GF-D8 (cell line): ENCODE measurements around the gene LINC00237.

Source experiments
- DNase-seq: peaks from one replicate; lab custom pipeline; 2025; lab: John Stamatoyannopoulos, UW

Gene LINC00237

GRCh38 chr20:21106171-21107017, at the start of gene LINC00237:
Gene LINC00237 (minus strand): TSS chr20:21106358.
- no peak for DNase-seq

- DNase-seq = no peak
Observed at GRCh38 chr20:21155268-21155667, 49.1 kb upstream of the LINC00237 start.

GRCh38 chr20:21154692-21155091, 48.5 kb upstream of the LINC00237 start:
- no peak for DNase-seq

DNA sequence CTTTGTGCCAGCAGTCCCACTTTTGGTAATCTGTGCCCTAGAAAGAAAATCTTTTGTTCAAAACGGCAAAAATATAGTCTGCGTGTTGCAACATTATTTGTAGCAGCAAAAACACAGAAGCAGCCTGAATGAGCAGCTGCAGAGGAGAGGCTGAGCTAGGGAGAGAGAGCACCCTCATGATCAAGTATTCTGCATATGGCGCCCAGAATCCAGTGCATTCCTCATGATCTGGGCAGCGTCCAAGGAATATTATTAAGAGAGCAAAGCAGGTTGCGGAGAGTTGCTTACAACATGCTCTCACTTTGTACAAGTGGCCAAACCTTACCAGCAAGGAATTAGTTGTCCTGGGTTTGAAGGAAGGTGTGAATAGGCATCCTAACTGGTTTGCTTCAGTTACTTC, 45.6 kb upstream of the LINC00237 start:
- no peak for DNase-seq

- DNase-seq = no peak
Observed at GRCh38 chr20:21149344-21149743, 43.2 kb upstream of the LINC00237 start.

- no peak for DNase-seq
Observed at GRCh38 chr20:21147593-21147992, 41.4 kb upstream of the LINC00237 start.

- no peak for DNase-seq
Observed at GRCh38 chr20:21146215-21146614, 40.1 kb upstream of the LINC00237 start.

DNA sequence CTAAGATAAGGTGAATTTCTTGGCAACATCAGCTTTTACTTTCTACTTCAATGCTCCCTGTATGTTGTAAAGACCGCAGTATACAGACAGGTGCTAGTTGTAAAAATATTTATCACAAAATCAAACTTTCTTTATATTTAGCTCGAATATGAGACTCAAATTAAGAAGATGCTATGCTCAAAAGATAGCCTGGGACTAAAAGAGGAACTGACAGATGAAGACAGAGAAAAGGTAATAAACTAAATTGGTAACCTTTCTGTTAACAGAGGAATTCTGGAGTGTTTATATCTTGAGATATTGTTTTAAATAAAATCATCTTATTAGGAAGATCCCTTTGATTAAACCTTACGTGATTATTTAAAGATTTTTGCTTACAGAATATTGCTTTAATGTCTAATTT, 39.3 kb upstream of the LINC00237 start:
- DNase-seq = no peak

- DNase-seq = no peak
Observed at GRCh38 chr20:21143194-21143890, 37.2 kb upstream of the LINC00237 start.

DNA sequence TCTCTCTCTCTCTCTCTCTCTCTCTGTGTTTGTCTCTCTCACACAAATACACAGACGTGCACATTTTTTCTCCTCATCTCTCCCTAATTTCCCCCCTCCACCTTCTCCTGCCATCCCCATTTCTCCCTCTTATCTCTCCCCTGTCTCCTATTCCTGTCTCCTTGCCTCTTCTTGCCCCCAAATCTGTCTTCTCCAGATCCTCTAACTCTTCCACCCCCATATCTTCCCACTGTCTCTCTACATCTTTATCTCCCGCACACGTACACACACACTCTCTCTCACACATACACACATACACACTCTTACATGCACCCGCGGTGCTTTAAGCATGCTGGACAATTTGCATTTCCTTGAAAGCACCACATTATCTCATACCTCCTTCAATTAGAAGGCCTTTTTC, 35.7 kb upstream of the LINC00237 start:
- no peak for DNase-seq

GRCh38 chr20:21139881-21140566, 33.9 kb upstream of the LINC00237 start:
- no peak for DNase-seq

DNA sequence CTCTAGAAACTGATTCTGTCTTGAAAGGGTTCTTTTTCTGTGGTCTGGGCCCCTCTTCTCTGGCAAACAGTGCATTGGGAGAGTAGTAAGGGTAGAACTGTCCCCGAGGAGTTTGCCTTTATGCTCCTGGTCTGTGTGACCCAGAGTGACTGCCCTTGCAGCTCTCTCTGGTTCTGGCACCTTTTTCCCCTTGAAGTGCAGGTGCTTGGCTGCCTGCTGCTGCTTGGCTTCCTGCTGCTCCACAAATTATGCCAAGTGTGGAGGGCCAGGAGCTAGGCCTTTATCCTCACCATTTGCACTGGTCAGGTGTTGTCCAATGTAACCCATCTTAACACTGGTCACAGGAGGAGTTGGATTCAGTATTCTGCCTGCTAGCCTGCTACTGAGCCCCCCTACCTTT, 30.9 kb upstream of the LINC00237 start:
- DNase-seq = no peak

- DNase-seq = no peak
Observed at GRCh38 chr20:21136015-21136732, 30.0 kb upstream of the LINC00237 start.

DNA sequence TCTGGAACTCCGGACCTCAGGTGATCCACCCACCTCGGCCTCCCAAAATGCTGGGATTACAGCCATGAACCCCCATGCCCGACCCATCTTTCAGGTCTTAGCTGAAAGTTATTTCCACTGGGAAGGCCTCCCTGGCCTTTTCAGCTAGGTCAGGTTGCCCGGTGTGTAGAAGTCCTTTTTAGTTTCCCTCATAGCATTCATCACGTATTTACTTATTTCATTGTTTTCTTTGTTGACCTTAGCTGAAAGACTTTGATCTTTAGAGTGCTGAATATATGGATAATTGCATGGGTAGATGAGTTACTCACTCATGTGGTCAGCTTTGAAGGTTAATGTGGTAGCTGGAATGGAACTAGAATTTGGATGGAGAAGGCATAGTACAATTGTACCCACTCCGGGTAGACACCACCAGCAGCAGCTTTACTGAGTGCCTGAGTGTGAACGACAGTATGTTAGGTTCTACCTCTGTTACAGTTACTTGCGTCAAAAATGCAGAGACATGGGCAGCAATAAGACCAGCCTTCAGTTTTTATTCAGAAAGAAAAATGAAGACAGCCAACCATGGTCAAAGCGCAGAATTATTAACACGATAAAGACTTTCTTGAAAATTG, 28.8 kb upstream of the LINC00237 start:
- DNase-seq = no peak

GRCh38 chr20:21133917-21134622, 27.9 kb upstream of the LINC00237 start:
- no peak for DNase-seq

DNA sequence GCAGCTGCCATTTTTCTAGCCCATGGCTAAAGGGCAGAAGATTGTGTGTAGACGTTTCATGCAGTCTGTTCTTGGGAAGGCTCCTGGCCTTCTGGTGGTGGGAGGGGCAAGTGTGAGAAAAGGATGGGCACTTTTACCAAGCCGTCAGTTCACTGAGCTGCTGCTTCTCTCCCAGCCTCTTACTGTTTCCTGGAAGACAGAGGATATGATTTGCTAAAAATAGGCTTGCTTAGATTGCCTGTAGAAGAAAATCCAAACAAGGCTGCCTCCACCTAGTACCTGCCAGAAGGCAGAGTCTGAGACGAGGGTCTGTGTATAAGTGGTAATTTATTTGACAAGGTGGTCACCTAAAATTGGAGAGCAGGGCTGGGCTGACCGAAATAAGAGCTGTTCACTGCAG, 27.2 kb upstream of the LINC00237 start:
- DNase-seq = no peak

- DNase-seq = no peak
Observed at GRCh38 chr20:21129861-21130260, 23.7 kb upstream of the LINC00237 start.

DNA sequence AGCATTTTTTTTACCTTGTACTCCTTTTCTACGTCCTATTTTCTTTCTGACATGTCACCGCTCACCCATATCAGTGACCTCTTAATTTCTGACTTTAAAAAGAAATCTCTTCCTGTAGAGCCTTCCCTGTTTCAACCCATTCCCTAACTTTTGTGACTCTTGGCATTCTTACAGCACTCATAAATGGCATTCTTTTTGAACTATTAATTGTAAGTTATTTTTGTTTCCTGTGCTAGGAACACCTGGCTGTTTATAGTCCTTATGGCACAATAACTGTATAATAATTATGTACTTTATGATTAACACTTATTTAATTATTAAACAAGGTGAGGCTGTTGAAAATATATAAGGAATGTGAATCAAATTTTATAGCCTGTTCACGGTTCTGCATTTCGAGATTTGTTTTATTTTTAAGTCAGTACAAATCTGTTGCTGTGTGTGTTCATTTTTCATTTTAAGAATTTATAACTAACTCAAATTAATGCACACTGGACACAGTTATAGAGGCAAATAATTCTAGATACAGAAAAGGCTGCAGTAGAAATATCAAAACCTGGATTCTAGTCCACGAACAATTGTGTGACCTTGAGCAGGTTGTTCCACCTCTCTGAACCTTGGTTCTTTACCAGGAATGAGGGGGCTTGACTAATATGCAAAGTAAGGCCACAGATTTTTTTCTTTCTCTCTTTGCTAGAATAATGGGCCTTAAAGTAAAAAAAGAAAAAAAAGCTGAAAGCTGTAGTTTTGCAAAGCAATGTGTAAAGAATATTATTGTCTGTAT, 21.2 kb upstream of the LINC00237 start:
- no peak for DNase-seq

DNA sequence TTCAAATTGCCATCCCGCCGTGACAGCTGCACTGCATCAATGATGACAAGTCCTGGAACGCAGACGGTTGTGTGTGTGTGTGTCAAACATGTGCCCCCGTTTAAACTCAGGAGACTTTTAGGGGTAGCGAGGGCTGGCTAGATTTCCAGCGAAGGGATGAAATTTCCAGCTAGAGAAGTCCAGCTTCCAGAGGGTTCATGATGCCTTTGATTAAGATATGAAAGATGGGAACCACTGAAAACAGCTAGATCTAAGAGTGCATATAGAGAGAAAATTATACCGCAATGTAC, 20.4 kb upstream of the LINC00237 start:
- DNase-seq = no peak

- DNase-seq = peak; percentile 74
Observed at GRCh38 chr20:21125849-21126580, 19.9 kb upstream of the LINC00237 start, which contains the start of gene KIZ. Gene KIZ (plus strand): TSS chr20:21126082. CDS start chr20:21126116, 34 bp downstream.
